Neuronal stem cell (in vitro differentiated cells): ENCODE measurements around the gene HIVEP2.

ENCODE experiments used
- DNase-seq: peaks from one replicate; pipeline ENCODE4 v3.0.0-alpha.2; 2013; ENCODE audit warnings: low spot score
- H2AFZ ChIP-seq: one replicate; pipeline ENCODE4 v1.6.1; 2013; ENCODE audit warnings: mild to moderate bottlenecking, low read length, inconsistent platforms
- H2AK5ac ChIP-seq: 2 replicates; pipeline ENCODE4 v1.6.1; 2013; ENCODE audit warnings: low read depth, mild to moderate bottlenecking, inconsistent platforms, low read length, moderate library complexity, mixed read lengths
- H2BK120ac ChIP-seq: 2 replicates; pipeline ENCODE4 v1.6.1; 2013; ENCODE audit warnings: low read depth, mild to moderate bottlenecking, inconsistent platforms, low read length, moderate library complexity, mixed read lengths
- H2BK12ac ChIP-seq: one replicate; pipeline ENCODE4 v1.6.1; 2013; ENCODE audit warnings: low read length, inconsistent platforms
- H2BK15ac ChIP-seq: 2 replicates; pipeline ENCODE4 v1.6.1; 2013; ENCODE audit warnings: mild to moderate bottlenecking, low read length, inconsistent platforms, mixed read lengths
- H2BK5ac ChIP-seq: one replicate; pipeline ENCODE4 v1.6.1; 2013; ENCODE audit warnings: inconsistent platforms, mild to moderate bottlenecking, low read length, moderate library complexity
- H3K14ac ChIP-seq: one replicate; pipeline ENCODE4 v1.6.1; 2013; ENCODE audit warnings: low read length, inconsistent platforms
- H3K18ac ChIP-seq: 2 replicates; pipeline ENCODE4 v1.6.1; 2013; ENCODE audit warnings: low read length, inconsistent platforms
- H3K23ac ChIP-seq: 2 replicates; pipeline ENCODE4 v1.6.1; 2013; ENCODE audit warnings: low read depth, mild to moderate bottlenecking, mixed read lengths, low read length, inconsistent platforms; ENCODE audit not compliant: poor library complexity
- H3K27ac ChIP-seq: replicated peaks from 3 replicates; pipeline ENCODE4 v1.5.1; 2013; ENCODE audit warnings: low read length, inconsistent platforms
- H3K27me3 ChIP-seq, 3 experiments: 2 replicates each; pipeline ENCODE4 v1.6.1; 2013; ENCODE audit warnings: low read length in 3 of 3, mild to moderate bottlenecking in 2 of 3, inconsistent platforms in 1 of 3, low read depth in 1 of 3, mixed read lengths in 1 of 3, moderate library complexity in 1 of 3; ENCODE audit not compliant: control insufficient read depth in 3 of 3, insufficient read depth in 3 of 3
- H3K36me3 ChIP-seq, 2 donors: replicated peaks in 1 of 2; 2 replicates each; pipeline ENCODE4 v1.6.1; 2013; ENCODE audit warnings: low read length in 2 of 2; ENCODE audit not compliant: control insufficient read depth in 2 of 2, insufficient read depth in 2 of 2
- H3K4ac ChIP-seq: 2 replicates; pipeline ENCODE4 v1.6.1; 2013; ENCODE audit warnings: inconsistent platforms, mild to moderate bottlenecking, low read length, moderate library complexity
- H3K4me1 ChIP-seq, 2 donors: 1 replicate in 1 of 2; 2 replicates in 1 of 2; pipeline ENCODE4 v1.6.1; 2013; ENCODE audit warnings: low read length in 2 of 2, low read depth in 1 of 2; ENCODE audit not compliant: control insufficient read depth in 2 of 2, insufficient read depth in 1 of 2
- H3K4me2 ChIP-seq: one replicate; pipeline ENCODE4 v1.6.1; 2013; ENCODE audit warnings: mild to moderate bottlenecking, low read length, inconsistent platforms; ENCODE audit not compliant: insufficient read depth, poor library complexity, severe bottlenecking
- H3K4me3 ChIP-seq, 2 donors: 2 replicates each; pipeline ENCODE4 v1.5.1; 2013; ENCODE audit warnings: low read length in 2 of 2, mild to moderate bottlenecking in 2 of 2, inconsistent platforms in 1 of 2, moderate library complexity in 1 of 2
- H3K79me1 ChIP-seq: one replicate; pipeline ENCODE4 v1.6.1; 2013; ENCODE audit warnings: low read depth, mild to moderate bottlenecking, inconsistent platforms, low read length, moderate library complexity
- H3K9ac ChIP-seq: one replicate; pipeline ENCODE4 v1.6.1; 2013; ENCODE audit warnings: mild to moderate bottlenecking, low read depth, low read length, inconsistent platforms; ENCODE audit not compliant: poor library complexity
- H3K9me3 ChIP-seq, 2 donors: replicated peaks in 1 of 2; 2 replicates each; pipeline versions ENCODE3 to v1.6.1; 2013; ENCODE audit warnings: low read length in 2 of 2, mild to moderate bottlenecking in 2 of 2, inconsistent platforms in 1 of 2, low read depth in 1 of 2, mixed read lengths in 1 of 2, moderate library complexity in 1 of 2; ENCODE audit not compliant: control insufficient read depth in 2 of 2, insufficient read depth in 1 of 2
- H4K8ac ChIP-seq: one replicate; pipeline ENCODE4 v1.6.1; 2013; ENCODE audit warnings: low read depth, mild to moderate bottlenecking, inconsistent platforms, low read length, moderate library complexity
- H4K91ac ChIP-seq: one replicate; pipeline ENCODE4 v1.6.1; 2013; ENCODE audit warnings: low read length, low read depth, mild to moderate bottlenecking, inconsistent platforms; ENCODE audit not compliant: poor library complexity
- WGBS, 2 donors: extraction: QIAGEN DNeasy Blood & Tissue Kit; methylation state at CpG; one replicate each; pipeline ENCODE4 v1.1.7; 2013; ENCODE audit warnings: missing lambda C conversion rate in 2 of 2, mixed read lengths in 1 of 2; ENCODE audit not compliant: insufficient read length in 2 of 2, insufficient replicate concordance in 1 of 2; ENCODE audit errors: extremely low coverage in 2 of 2; 5-methylcytosine and 5-hydroxymethylcytosine counted together

The HIVEP2 gene

GRCh38 chr6:142834853-142835252, 110.1 kb downstream of the HIVEP2 start:
- no peak overlapping the region for H3K4me2 ChIP-seq
- no peak overlapping the region for H2AFZ ChIP-seq
- no peak overlapping the region for H3K4ac ChIP-seq
- H3K14ac ChIP-seq: no peak overlapping the region
- no peak overlapping the region for H4K91ac ChIP-seq
- no peak overlapping the region for H3K27ac ChIP-seq
- no peak overlapping the region for H3K4me3 ChIP-seq
- no peaks in the 10 kb centered on the region for H3K79me1 ChIP-seq
- WGBS, 2 donors: no CpG with 5 or more reads among the region's 3 CpGs
- H4K8ac ChIP-seq: no peak overlapping the region
- H3K9ac ChIP-seq: no peak overlapping the region
- no peak overlapping the region for H2BK15ac ChIP-seq
- H2BK5ac ChIP-seq: no peak overlapping the region
- no peaks in the 10 kb centered on the region for H3K9me3 ChIP-seq
- no peak overlapping the region for H3K23ac ChIP-seq
- no peak overlapping the region for H2BK120ac ChIP-seq
- H2AK5ac ChIP-seq: no peak overlapping the region
- H3K4me1 ChIP-seq: peaks cover 0 to 4% of the 10 kb centered on the region in 2 donors
- no peak overlapping the region for H2BK12ac ChIP-seq
- no peaks in the 10 kb centered on the region for H3K36me3 ChIP-seq
- H3K27me3 ChIP-seq: no peaks in the 10 kb centered on the region
- no peak for DNase-seq
- no peak overlapping the region for H3K18ac ChIP-seq

- H3K9me3 ChIP-seq: no peaks in the 10 kb centered on the region
- H2AK5ac ChIP-seq: no peak overlapping the region
- no peak overlapping the region for H3K27ac ChIP-seq
- H3K18ac ChIP-seq: no peak overlapping the region
- H2BK5ac ChIP-seq: no peak overlapping the region
- H3K79me1 ChIP-seq: no peaks in the 10 kb centered on the region
- H3K36me3 ChIP-seq: no peaks in the 10 kb centered on the region
- no peak overlapping the region for H3K4ac ChIP-seq
- no peak overlapping the region for H3K14ac ChIP-seq
- H4K8ac ChIP-seq: no peak overlapping the region
- H3K23ac ChIP-seq: no peak overlapping the region
- no peak overlapping the region for H2AFZ ChIP-seq
- no peak overlapping the region for H2BK12ac ChIP-seq
- peaks cover 0 to 4% of the 10 kb centered on the region in 2 donors for H3K4me1 ChIP-seq
- H4K91ac ChIP-seq: no peak overlapping the region
- no peak overlapping the region for H3K9ac ChIP-seq
- no CpG with 5 or more reads among the region's 2 CpGs for WGBS, 2 donors
- no peak overlapping the region for H3K4me3 ChIP-seq
- DNase-seq: no peak
- no peak overlapping the region for H3K4me2 ChIP-seq
- no peak overlapping the region for H2BK15ac ChIP-seq
- no peaks in the 10 kb centered on the region for H3K27me3 ChIP-seq
- H2BK120ac ChIP-seq: no peak overlapping the region
These were observed 111.2 kb downstream of the HIVEP2 start for GRCh38 chr6:142833798-142834197.

GRCh38 chr6:142833054-142833453, 111.9 kb downstream of the HIVEP2 start:
- no peak overlapping the region for H2AK5ac ChIP-seq
- no peak overlapping the region for H2BK12ac ChIP-seq
- no peak overlapping the region for H2BK5ac ChIP-seq
- no peak overlapping the region for H3K23ac ChIP-seq
- H4K8ac ChIP-seq: no peak overlapping the region
- H3K4me2 ChIP-seq: no peak overlapping the region
- no peak overlapping the region for H3K27ac ChIP-seq
- H4K91ac ChIP-seq: no peak overlapping the region
- WGBS, 2 donors: no CpG with 5 or more reads among the region's 1 CpG
- no peak for DNase-seq
- no peak overlapping the region for H3K18ac ChIP-seq
- H3K9ac ChIP-seq: no peak overlapping the region
- H2AFZ ChIP-seq: no peak overlapping the region
- no peak overlapping the region for H2BK120ac ChIP-seq
- no peaks in the 10 kb centered on the region for H3K9me3 ChIP-seq
- H3K4me1 ChIP-seq: peaks cover 0 to 4% of the 10 kb centered on the region in 2 donors
- H3K36me3 ChIP-seq: no peaks in the 10 kb centered on the region
- H3K27me3 ChIP-seq: no peaks in the 10 kb centered on the region
- no peaks in the 10 kb centered on the region for H3K79me1 ChIP-seq
- H3K4ac ChIP-seq: no peak overlapping the region
- no peak overlapping the region for H2BK15ac ChIP-seq
- no peak overlapping the region for H3K4me3 ChIP-seq
- H3K14ac ChIP-seq: no peak overlapping the region

- no peak overlapping the region for H3K4ac ChIP-seq
- H3K79me1 ChIP-seq: no peaks in the 10 kb centered on the region
- H2AK5ac ChIP-seq: no peak overlapping the region
- H2BK12ac ChIP-seq: no peak overlapping the region
- H3K18ac ChIP-seq: no peak overlapping the region
- H3K23ac ChIP-seq: peak overlapping the region; percentile 1
- no peak overlapping the region for H2BK5ac ChIP-seq
- H3K14ac ChIP-seq: no peak overlapping the region
- no peaks in the 10 kb centered on the region for H3K27me3 ChIP-seq
- no peak overlapping the region for H3K9ac ChIP-seq
- H3K9me3 ChIP-seq: no peaks in the 10 kb centered on the region
- H2AFZ ChIP-seq: no peak overlapping the region
- H3K4me1 ChIP-seq: peaks cover 0 to 4% of the 10 kb centered on the region in 2 donors
- peak overlapping the region; percentile 74 for H4K8ac ChIP-seq
- no peaks in the 10 kb centered on the region for H3K36me3 ChIP-seq
- H3K4me2 ChIP-seq: no peak overlapping the region
- H3K27ac ChIP-seq: no peak overlapping the region
- no peak for DNase-seq
- peak overlapping the region in 1 of 2 donors; percentile 62 for H3K4me3 ChIP-seq
- H4K91ac ChIP-seq: no peak overlapping the region
- H2BK120ac ChIP-seq: no peak overlapping the region
- no CpG with 5 or more reads among the region's 6 CpGs for WGBS, 2 donors
- no peak overlapping the region for H2BK15ac ChIP-seq
These were observed 114.2 kb downstream of the HIVEP2 start for GRCh38 chr6:142830807-142831206.
